Thoracic aorta (tissue), 2 donors: Measurements from ENCODE around the gene SPC24. TPM values are rescaled to one million over a fixed set of nuclear protein-coding genes. Genes with fewer than 3 reads are reported as not detected.
"Not testable (repeated sequence)": the region's sequence is repeated elsewhere in the genome, so short reads cannot be mapped to it uniquely, and the experiment has no call there.

Source experiments
- ATAC-seq: fragments of 150-250 bp; one replicate; pipeline ENCODE4 v1.8.0; 2017; ENCODE audit warnings: low read depth; ENCODE audit not compliant: insufficient number of reproducible peaks, low FRiP score
- DNase-seq: peaks from one replicate; pipeline ENCODE4 v3.0.0-alpha.2; 2020; ENCODE audit warnings: low spot score
- H3K27ac ChIP-seq, 2 donors: fragments of 200-600 bp; sonication (generic); 1 replicate in 1 of 2; 2 replicates in 1 of 2; pipeline ENCODE4 v1.5.1; 2016; ENCODE audit warnings: mild to moderate bottlenecking in 2 of 2, moderate library complexity in 2 of 2
- H3K27me3 ChIP-seq: fragments of 200-600 bp; sonication (generic); replicated peaks from 2 replicates; pipeline ENCODE4 v1.6.0; 2016; ENCODE audit warnings: mild to moderate bottlenecking; ENCODE audit not compliant: insufficient read depth
- H3K36me3 ChIP-seq: fragments of 200-600 bp; sonication (generic); one replicate; pipeline ENCODE4 v1.5.1; 2016
- H3K4me1 ChIP-seq, 2 donors: fragments of 200-600 bp; sonication (generic); 1 replicate in 1 of 2; 2 replicates in 1 of 2; pipeline versions ENCODE4 v1.5.1 to v1.6.0; 2016; ENCODE audit warnings: low read depth in 2 of 2, mild to moderate bottlenecking in 1 of 2; ENCODE audit not compliant: control insufficient read depth in 1 of 2
- H3K4me3 ChIP-seq: fragments of 200-600 bp; sonication (generic); 2 replicates; pipeline ENCODE4 v1.5.1; 2016; ENCODE audit warnings: mild to moderate bottlenecking
- H3K9me3 ChIP-seq: fragments of 200-600 bp; sonication (generic); 2 replicates; pipeline ENCODE4 v1.5.1; 2016
- total RNA-seq, 2 donors: library from RNA; depleted of rRNA; stranded (reverse); fragments of >200 nt; gene quantifications; one replicate each; pipeline versions ENCODE4 v1.1.0 to v1.2.3, GENCODE V29; 2016
- TF ChIP-seq, protein P1 (sequence below): fragments of 200-600 bp; sonication (generic); IDR thresholded peaks from one replicate; pipeline ENCODE4 v1.5.1; 2019; ENCODE audit warnings: antibody characterized with exemption

Gene SPC24
- total RNA-seq, 2 donors from 2014 or later = 2.4 to 4.7 TPM

DNA sequence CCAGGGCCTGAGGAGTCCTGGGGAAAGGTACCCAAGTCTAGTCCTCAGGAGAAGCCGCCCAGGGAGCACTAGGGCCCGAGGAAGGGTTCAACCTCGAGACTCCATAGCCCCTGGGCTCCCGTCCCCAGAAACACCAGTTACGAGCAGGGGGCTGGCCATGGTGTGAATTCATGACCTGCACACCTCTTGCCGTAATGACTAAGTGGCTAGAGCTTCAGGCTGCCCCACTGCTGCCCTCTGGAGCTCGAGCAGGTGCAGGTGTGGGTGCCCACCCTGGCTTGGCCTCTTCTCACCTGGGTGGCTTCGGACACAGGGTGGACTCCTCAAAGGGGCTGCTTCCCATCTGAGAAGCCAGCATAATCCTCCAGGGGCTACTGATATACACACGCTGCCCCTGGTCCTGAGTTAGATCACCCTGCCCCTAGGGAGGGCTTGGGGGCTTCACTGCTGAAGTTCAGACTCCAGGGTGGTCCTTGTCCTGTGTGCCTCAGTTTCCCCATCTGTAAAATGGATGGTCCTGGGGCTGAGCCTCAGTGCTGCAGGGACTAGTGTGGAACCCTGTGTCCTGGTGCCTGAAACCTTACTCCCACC, 13.6 kb downstream of the SPC24 start:
- ATAC-seq (no peak), DNase-seq (no peak)
- Histone ChIP-seq H3K36me3 (no peaks in the 10 kb centered on the region), H3K27me3 (no peaks in the 10 kb centered on the region), H3K4me1 (peaks cover 38 to 62% of the 10 kb centered on the region in 2 donors), H3K9me3 (no peaks in the 10 kb centered on the region), H3K27ac (peak overlapping the region; percentile 99 to 100), H3K4me3 (no peak overlapping the region)
- TF ChIP-seq, protein P1, sequence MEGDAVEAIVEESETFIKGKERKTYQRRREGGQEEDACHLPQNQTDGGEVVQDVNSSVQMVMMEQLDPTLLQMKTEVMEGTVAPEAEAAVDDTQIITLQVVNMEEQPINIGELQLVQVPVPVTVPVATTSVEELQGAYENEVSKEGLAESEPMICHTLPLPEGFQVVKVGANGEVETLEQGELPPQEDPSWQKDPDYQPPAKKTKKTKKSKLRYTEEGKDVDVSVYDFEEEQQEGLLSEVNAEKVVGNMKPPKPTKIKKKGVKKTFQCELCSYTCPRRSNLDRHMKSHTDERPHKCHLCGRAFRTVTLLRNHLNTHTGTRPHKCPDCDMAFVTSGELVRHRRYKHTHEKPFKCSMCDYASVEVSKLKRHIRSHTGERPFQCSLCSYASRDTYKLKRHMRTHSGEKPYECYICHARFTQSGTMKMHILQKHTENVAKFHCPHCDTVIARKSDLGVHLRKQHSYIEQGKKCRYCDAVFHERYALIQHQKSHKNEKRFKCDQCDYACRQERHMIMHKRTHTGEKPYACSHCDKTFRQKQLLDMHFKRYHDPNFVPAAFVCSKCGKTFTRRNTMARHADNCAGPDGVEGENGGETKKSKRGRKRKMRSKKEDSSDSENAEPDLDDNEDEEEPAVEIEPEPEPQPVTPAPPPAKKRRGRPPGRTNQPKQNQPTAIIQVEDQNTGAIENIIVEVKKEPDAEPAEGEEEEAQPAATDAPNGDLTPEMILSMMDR = no peak

DNA sequence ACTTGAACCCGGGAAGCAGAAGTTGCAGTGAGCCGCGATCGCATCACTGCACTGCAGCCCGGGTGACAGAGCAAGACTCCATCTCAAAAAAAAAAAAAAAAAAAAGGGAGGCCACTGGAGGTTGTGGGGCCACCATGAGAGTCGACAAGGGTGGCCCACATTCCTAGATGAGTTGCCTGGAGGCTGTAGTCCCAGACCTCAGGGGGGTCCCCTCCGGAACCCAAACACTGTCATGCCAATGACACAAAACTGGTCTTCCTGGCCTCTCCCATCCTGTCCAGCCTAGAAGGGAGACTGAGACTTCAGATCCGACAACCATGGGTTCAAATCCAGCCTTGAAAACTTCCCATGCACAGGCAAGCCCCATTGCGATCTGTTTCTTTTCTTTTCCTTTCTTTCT, 14.7 kb downstream of the SPC24 start:
- no peak for DNase-seq
- H3K27ac ChIP-seq = peak overlapping the region; percentile 99 to 100
- no peak for ATAC-seq
- H3K4me1 ChIP-seq = peaks cover 38 to 62% of the 10 kb centered on the region in 2 donors
- H3K9me3 ChIP-seq = no peaks in the 10 kb centered on the region
- H3K27me3 ChIP-seq = no peaks in the 10 kb centered on the region
- H3K4me3 ChIP-seq = no peak overlapping the region
- TF ChIP-seq, protein P1 = no peak
- no peaks in the 10 kb centered on the region for H3K36me3 ChIP-seq

DNA sequence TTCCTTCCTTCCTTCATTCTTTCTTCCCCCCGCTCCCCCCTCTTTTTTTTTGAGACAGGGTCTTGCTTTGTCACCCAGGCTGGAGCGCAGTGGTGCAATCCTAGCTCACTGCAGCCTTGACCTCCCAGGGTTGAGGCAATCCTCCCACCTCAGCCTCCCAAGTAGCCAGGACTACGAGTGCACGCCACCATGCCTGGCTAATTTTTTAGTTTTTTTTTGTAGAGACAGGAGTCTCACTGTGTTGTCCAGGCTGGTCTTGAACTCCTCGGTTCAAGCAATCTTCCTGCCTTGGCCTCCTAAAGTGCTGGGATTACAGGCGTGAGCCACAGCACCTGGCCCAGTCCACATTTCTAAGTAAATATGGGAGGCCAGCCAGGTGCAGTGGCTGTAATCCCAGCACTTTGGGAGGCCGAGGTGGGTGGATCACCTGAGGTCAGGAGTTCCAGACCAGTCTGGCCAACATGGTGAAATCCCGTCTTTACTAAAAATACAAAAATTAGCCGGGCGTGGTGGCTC, 15.5 kb downstream of the SPC24 start:
- DNase-seq, H3K9me3 ChIP-seq, ATAC-seq, H3K36me3 ChIP-seq, H3K4me3 ChIP-seq, H3K27me3 ChIP-seq: not testable (repeated sequence)
- H3K27ac ChIP-seq = peak overlapping the region; percentile 96 to 99
- peaks cover 38 to 62% of the 10 kb centered on the region in 2 donors for H3K4me1 ChIP-seq

DNA sequence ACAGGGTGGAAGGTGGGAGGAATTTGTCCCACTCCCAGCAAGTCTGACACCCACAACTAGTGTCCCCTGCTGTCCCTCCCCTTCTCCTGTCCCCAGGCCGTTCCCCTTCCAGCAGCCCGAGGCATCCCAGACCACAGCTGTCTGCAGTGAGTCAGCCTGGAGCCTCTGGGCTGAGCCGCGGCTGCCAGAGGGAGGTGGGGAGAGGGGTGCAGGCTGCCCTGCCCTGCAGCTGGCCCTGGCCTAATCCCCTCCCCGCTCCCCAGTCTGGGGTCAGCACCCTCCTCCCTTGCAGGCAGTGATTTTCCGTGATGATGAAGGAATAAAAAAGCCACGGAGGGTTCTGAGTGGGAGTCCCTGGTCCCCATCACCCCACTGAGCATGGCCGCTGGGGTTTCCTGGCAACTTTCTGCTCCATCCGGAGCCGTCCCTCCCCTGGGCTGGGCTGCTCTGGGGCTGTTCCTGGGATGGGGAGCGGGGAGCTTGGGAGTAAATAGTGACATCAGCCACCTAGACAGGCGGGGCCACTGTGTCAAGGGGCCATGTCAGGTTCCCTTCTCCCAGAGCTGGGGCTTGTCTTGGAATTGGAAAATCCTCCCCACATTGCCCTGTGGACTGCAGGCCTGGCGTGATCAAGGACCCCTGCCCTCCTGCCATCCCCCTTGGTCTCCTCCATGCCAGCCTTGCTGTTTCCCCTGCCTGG, 16.8 kb downstream of the SPC24 start:
- peak overlapping the region; percentile 96 to 99 for H3K27ac ChIP-seq
- H3K27me3 ChIP-seq = no peaks in the 10 kb centered on the region
- TF ChIP-seq, protein P1 = no peak
- peak; percentile 54 for DNase-seq
- ATAC-seq = peak; percentile 40
- peaks cover 34 to 57% of the 10 kb centered on the region in 2 donors for H3K4me1 ChIP-seq
- H3K36me3 ChIP-seq = no peaks in the 10 kb centered on the region
- peak overlapping the region; percentile 59 for H3K4me3 ChIP-seq
- H3K9me3 ChIP-seq = no peaks in the 10 kb centered on the region

DNA sequence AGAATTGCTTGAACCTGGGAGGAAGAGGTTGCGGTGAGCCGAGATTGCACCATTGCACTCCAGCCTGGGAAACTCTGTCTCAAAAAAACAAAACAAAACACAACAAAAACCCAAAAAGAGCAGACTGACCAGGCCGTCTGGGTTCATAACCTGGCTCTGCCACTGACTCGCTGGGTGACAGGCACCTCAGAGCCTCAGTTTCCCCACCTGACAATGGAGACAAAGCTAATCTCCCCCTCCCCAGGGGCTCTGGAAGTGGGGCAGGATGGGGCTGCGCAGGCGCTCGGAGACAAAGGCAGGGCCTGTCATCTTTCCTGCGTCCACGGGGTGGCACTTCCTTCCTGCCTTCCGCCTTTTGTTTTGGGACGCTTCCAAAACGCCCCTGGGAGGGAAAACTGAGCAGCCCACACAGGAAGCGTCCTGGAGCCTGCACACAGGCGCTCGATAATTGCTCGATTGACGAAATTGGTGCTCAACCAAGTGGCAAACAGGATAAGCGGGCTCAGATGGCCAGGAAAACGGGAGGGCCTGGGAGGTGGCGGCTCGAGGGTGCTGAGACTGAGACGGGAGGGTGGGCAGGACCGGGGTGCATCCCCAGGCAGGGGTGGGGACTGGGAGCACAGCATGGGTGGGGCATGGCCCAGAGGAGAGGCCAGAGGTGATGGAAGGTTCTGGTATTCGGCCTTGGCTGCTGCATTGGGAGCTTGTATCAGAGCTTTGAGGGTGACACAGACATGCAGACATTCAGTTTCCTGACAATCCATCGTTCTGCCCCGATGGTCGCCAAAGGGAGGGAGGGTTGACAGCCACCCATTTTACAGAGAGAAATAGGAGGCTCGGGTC, 17.8 kb downstream of the SPC24 start:
- TF ChIP-seq, protein P1 = peak; percentile 88
- H3K4me3 ChIP-seq = peak overlapping the region; percentile 59
- DNase-seq = peak; percentile 63
- peaks cover 27 to 48% of the 10 kb centered on the region in 2 donors for H3K4me1 ChIP-seq
- peak overlapping the region; percentile 96 to 99 for H3K27ac ChIP-seq
- H3K9me3 ChIP-seq = no peaks in the 10 kb centered on the region
- peak; percentile 2 for ATAC-seq
- no peaks in the 10 kb centered on the region for H3K36me3 ChIP-seq
- no peaks in the 10 kb centered on the region for H3K27me3 ChIP-seq
